ENCODE results near the gene TEC.

The TEC gene

GRCh38 chr4:48118081-48118480 is 151.6 kb downstream of the TEC start:
- intact Hi-C loops (cut with DNase I; ENCODE audit: low total_unique reads): no loop called here
- no peak for DNase-seq
- TF ChIP-seq CTCF (IDR thresholded peaks at IDR 0.05): no peak
- Histone ChIP-seq H3K9me3 (no peaks in the 10 kb centered on the region), H3K36me3 (no peaks in the 10 kb centered on the region), H3K27ac (no peak overlapping the region), H3K4me3 (no peak overlapping the region), H3K4me1 (no peaks in the 10 kb centered on the region), H3K27me3 (no peaks in the 10 kb centered on the region)

GRCh38 chr4:48116582-48116981 is 153.1 kb downstream of the TEC start:
- Histone ChIP-seq H3K36me3 (no peaks in the 10 kb centered on the region), H3K4me1 (no peaks in the 10 kb centered on the region), H3K9me3 (no peaks in the 10 kb centered on the region), H3K4me3 (no peak overlapping the region), H3K27me3 (no peaks in the 10 kb centered on the region), H3K27ac (no peak overlapping the region)
- DNase-seq: no peak
- intact Hi-C loops (cut with DNase I; ENCODE audit: low total_unique reads): no loop called here
- TF ChIP-seq CTCF (IDR thresholded peaks at IDR 0.05): no peak

DNA sequence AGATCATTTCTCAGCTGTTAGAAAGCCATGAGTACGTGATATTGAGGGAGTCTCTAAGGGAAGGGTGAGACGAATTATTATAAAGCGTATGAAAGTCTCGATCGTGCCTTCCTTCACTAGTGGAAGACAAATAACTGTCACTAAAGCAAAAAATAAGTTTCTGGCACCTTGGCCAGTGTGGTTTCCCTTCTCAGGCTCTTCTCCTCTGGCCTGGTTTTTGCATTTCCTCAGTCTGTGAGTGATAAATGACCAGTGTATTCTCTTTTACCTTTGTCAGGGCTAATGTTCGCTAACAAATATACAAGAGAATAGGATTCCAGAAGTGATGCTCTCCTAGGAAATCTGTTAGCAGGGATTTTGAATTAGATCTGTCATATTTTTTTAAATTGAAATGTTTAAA is 155.2 kb downstream of the TEC start:
- Histone ChIP-seq H3K4me3 (no peak overlapping the region), H3K27me3 (no peaks in the 10 kb centered on the region), H3K9me3 (no peaks in the 10 kb centered on the region), H3K27ac (no peak overlapping the region), H3K36me3 (no peaks in the 10 kb centered on the region), H3K4me1 (no peaks in the 10 kb centered on the region)
- intact Hi-C loops (cut with DNase I; ENCODE audit: low total_unique reads): no loop called here
- TF ChIP-seq CTCF (IDR thresholded peaks at IDR 0.05): no peak
- DNase-seq: no peak

DNA sequence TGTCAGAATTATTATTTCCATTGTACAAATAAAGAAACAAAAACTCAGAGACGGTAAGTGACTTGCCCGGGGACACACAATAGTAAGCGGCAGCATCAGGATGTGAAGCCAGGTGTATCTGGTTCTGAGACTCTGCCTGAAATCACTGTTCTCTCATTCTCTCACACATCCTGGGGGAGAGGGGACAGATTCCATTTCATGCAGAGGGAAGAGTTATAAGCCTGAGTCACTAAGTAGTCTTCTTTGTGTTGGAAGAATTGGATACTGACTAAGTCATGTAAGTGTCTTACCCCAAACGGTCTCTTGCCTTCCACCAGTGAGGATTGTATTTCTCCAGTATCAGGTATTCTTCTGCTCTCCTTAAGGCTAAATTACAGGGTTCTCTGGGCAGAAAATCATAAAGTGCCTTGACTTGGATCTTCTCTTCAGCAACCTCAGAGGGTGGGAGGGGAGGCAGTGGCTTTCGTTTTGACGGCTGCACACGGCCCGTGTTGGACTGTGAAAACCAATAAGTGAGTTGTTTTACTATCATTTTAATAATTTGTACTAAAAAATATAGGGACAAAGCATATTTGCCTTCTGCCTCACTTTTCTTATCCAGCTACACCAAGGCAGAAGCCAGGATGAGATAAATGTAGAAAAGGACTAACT is 157.5 kb downstream of the TEC start:
- DNase-seq: no peak
- Histone ChIP-seq H3K36me3 (no peaks in the 10 kb centered on the region), H3K27ac (no peak overlapping the region), H3K27me3 (no peaks in the 10 kb centered on the region), H3K4me3 (no peak overlapping the region), H3K9me3 (no peaks in the 10 kb centered on the region), H3K4me1 (no peaks in the 10 kb centered on the region)
- TF ChIP-seq CTCF (IDR thresholded peaks at IDR 0.05): no peak
- intact Hi-C loops (cut with DNase I; ENCODE audit: low total_unique reads): no loop called here

- intact Hi-C loops (cut with DNase I; ENCODE audit: low total_unique reads): no loop called here
- no peaks in the 10 kb centered on the region for H3K27me3 ChIP-seq
- DNase-seq: no peak
- H3K36me3 ChIP-seq: no peaks in the 10 kb centered on the region
- no peak overlapping the region for H3K4me3 ChIP-seq
- no peaks in the 10 kb centered on the region for H3K9me3 ChIP-seq
- no peak for TF ChIP-seq CTCF (IDR thresholded peaks at IDR 0.05)
- no peak overlapping the region for H3K27ac ChIP-seq
- H3K4me1 ChIP-seq: no peaks in the 10 kb centered on the region
Observed at GRCh38 chr4:48110452-48110978, 159.1 kb downstream of the TEC start.
